Measurements from ENCODE around the gene LGR4.

Gene LGR4

GRCh38 chr11:27497911-27498310 is 25.3 kb upstream of the LGR4 start:
- no peak overlapping the region for H3K27ac ChIP-seq
- TF ChIP-seq CTCF (IDR thresholded peaks at IDR 0.05) (no peak), ZFX (IDR thresholded peaks at IDR 0.05; ENCODE audit: borderline replicate concordance) (no peak)

- TF ChIP-seq ZFX (IDR thresholded peaks at IDR 0.05; ENCODE audit: borderline replicate concordance) (no peak), CTCF (IDR thresholded peaks at IDR 0.05) (peak; percentile 76)
Measured at GRCh38 chr11:27497284-27497866, 24.8 kb upstream of the LGR4 start.

GRCh38 chr11:27496461-27496860 is 23.9 kb upstream of the LGR4 start:
- TF ChIP-seq CTCF (IDR thresholded peaks at IDR 0.05) (no peak), ZFX (IDR thresholded peaks at IDR 0.05; ENCODE audit: borderline replicate concordance) (no peak)
- no peak overlapping the region for H3K27ac ChIP-seq

More at GRCh38 chr11:27497284-27497866, 24.8 kb upstream of the LGR4 start:
- H3K27ac ChIP-seq: no peak overlapping the region

- no peak overlapping the region for H3K27ac ChIP-seq
- TF ChIP-seq CTCF (IDR thresholded peaks at IDR 0.05): no peak
- TF ChIP-seq ZFX (IDR thresholded peaks at IDR 0.05; ENCODE audit: borderline replicate concordance): no peak
Measured at GRCh38 chr11:27495710-27496300, 23.2 kb upstream of the LGR4 start.

- no peak for TF ChIP-seq CTCF (IDR thresholded peaks at IDR 0.05)
- no peak for TF ChIP-seq ZFX (IDR thresholded peaks at IDR 0.05; ENCODE audit: borderline replicate concordance)
- H3K27ac ChIP-seq: no peak overlapping the region
Measured at GRCh38 chr11:27489092-27489491, 16.5 kb upstream of the LGR4 start.

- TF ChIP-seq CTCF (IDR thresholded peaks at IDR 0.05): no peak
- no peak for TF ChIP-seq ZFX (IDR thresholded peaks at IDR 0.05; ENCODE audit: borderline replicate concordance)
- no peak overlapping the region for H3K27ac ChIP-seq
Measured at GRCh38 chr11:27487706-27488105, 15.1 kb upstream of the LGR4 start.

GRCh38 chr11:27485930-27486773 is 13.6 kb upstream of the LGR4 start:
- no peak overlapping the region for H3K27ac ChIP-seq
- TF ChIP-seq ZFX (IDR thresholded peaks at IDR 0.05; ENCODE audit: borderline replicate concordance) (no peak), CTCF (IDR thresholded peaks at IDR 0.05) (peak; percentile 96)

All from 22Rv1 (cell line).